ENCODE data around the gene CDK18.

GRCh38 chr1:205522692-205523091 is 18.2 kb downstream of the CDK18 start:
- TF ChIP-seq POLR2AphosphoS5 (IDR thresholded peaks at IDR 0.05; ENCODE audit: borderline replicate concordance, low read depth, low read length) (no peak), EZH2 (IDR thresholded peaks at IDR 0.05) (no peak), FOXP2 (optimal IDR thresholded peaks at IDR 0.05; ENCODE audit: control extremely low read depth, extremely low read length, insufficient read depth) (no peak)
